ENCODE data around the gene UCKL1. TPM values are rescaled to one million over a fixed set of nuclear protein-coding genes. Genes with fewer than 3 reads are reported as not detected.

UCKL1 gene
- polyA plus RNA-seq, 3 donors, result 10.9 to 65.8 (median 14.5) TPM

GRCh38 chr20:63958471-63958870, 2.3 kb upstream of the UCKL1 start:
- Mint-ChIP-seq H3K27ac (no peak overlapping the region), H3K27me3 (ENCODE audit: low read depth in 3 of 3) (peaks cover 0 to 5% (median 2%) of the 10 kb centered on the region in 3 donors), H3K36me3 (peaks cover 9 to 11% of the 10 kb centered on the region in 2 donors), H3K4me3 (peak overlapping the region in 1 of 2 donors; percentile 37), H3K9me3 (no peaks in the 10 kb centered on the region), H3K4me1 (peaks cover 25% of the 10 kb centered on the region)
- H3K27me3 ChIP-seq (ENCODE audit: control insufficient read depth in 2 of 2, insufficient read depth in 2 of 2, low read length in 2 of 2), result no peaks in the 10 kb centered on the region
- H3K4me1 ChIP-seq (ENCODE audit: control insufficient read depth in 1 of 2, insufficient read depth in 2 of 2, low read length in 2 of 2), result peaks cover 24 to 39% of the 10 kb centered on the region in 2 donors
- H3K4me3 ChIP-seq (replicated peaks in 1 of 3; ENCODE audit: low read depth in 2 of 3, low read length in 3 of 3), result no peak overlapping the region
- WGBS (ENCODE audit: insufficient coverage), result 75% methylated on average over 4 of the region's 4 CpGs
- intact Hi-C loops (cut with micrococcal nuclease), result loop anchor here in 1 of 2 donors (5.0 kb wide), 2 partner anchors 61 to 251 kb away; partner anchors contain the start of genes ARFRP1, DNAJC5 and ZGPAT
- TF ChIP-seq, protein P1, sequence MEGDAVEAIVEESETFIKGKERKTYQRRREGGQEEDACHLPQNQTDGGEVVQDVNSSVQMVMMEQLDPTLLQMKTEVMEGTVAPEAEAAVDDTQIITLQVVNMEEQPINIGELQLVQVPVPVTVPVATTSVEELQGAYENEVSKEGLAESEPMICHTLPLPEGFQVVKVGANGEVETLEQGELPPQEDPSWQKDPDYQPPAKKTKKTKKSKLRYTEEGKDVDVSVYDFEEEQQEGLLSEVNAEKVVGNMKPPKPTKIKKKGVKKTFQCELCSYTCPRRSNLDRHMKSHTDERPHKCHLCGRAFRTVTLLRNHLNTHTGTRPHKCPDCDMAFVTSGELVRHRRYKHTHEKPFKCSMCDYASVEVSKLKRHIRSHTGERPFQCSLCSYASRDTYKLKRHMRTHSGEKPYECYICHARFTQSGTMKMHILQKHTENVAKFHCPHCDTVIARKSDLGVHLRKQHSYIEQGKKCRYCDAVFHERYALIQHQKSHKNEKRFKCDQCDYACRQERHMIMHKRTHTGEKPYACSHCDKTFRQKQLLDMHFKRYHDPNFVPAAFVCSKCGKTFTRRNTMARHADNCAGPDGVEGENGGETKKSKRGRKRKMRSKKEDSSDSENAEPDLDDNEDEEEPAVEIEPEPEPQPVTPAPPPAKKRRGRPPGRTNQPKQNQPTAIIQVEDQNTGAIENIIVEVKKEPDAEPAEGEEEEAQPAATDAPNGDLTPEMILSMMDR (IDR thresholded peaks at IDR 0.05), result no peak
- no peak overlapping the region for H3K27ac ChIP-seq (ENCODE audit: low read depth in 1 of 2, low read length in 2 of 2)
- no peak overlapping the region for H3K9ac ChIP-seq (ENCODE audit: insufficient read depth, low read length, poor library complexity, severe bottlenecking)
- H3K36me3 ChIP-seq (replicated peaks in 1 of 2; ENCODE audit: control insufficient read depth in 1 of 2, insufficient read depth in 2 of 2, low read length in 2 of 2), result peaks cover 4 to 11% of the 10 kb centered on the region in 2 donors
- H4K20me1 ChIP-seq (ENCODE audit: insufficient read depth, low read length), result peaks cover 26% of the 10 kb centered on the region
- H3K79me2 ChIP-seq (ENCODE audit: insufficient read depth, low read length), result peaks cover 27% of the 10 kb centered on the region
- H3K9me3 ChIP-seq (replicated peaks in 1 of 2; ENCODE audit: control insufficient read depth in 1 of 2, insufficient read depth in 1 of 2, low read length in 2 of 2), result no peaks in the 10 kb centered on the region
- no peak overlapping the region for H2AFZ ChIP-seq (ENCODE audit: insufficient read depth, low read depth, low read length, poor library complexity, severe bottlenecking)
- no peak for DNase-seq
- H3K4me2 ChIP-seq (replicated peaks; ENCODE audit: extremely low read depth, low read length, poor library complexity, severe bottlenecking), result no peak overlapping the region

GRCh38 chr20:63957690-63958441, 1.6 kb upstream of the UCKL1 start:
- peak overlapping the region in 1 of 2 donors; percentile 37 for H3K4me3 Mint-ChIP-seq
- H3K36me3 ChIP-seq (replicated peaks in 1 of 2; ENCODE audit: control insufficient read depth in 1 of 2, insufficient read depth in 2 of 2, low read length in 2 of 2), result peaks cover 4 to 11% of the 10 kb centered on the region in 2 donors
- no CpG with 5 or more reads among the region's 13 CpGs for WGBS (ENCODE audit: insufficient coverage)
- H3K4me2 ChIP-seq (replicated peaks; ENCODE audit: extremely low read depth, low read length, poor library complexity, severe bottlenecking), result no peak overlapping the region
- H3K4me3 ChIP-seq (replicated peaks in 1 of 3; ENCODE audit: low read depth in 2 of 3, low read length in 3 of 3), result no peak overlapping the region
- peaks cover 24 to 39% of the 10 kb centered on the region in 2 donors for H3K4me1 ChIP-seq (ENCODE audit: control insufficient read depth in 1 of 2, insufficient read depth in 2 of 2, low read length in 2 of 2)
- peaks cover 0 to 5% (median 2%) of the 10 kb centered on the region in 3 donors for H3K27me3 Mint-ChIP-seq (ENCODE audit: low read depth in 3 of 3)
- no peak for DNase-seq
- TF ChIP-seq, protein P1 (IDR thresholded peaks at IDR 0.05), result no peak
- H3K79me2 ChIP-seq (ENCODE audit: insufficient read depth, low read length), result peaks cover 32% of the 10 kb centered on the region
- no peaks in the 10 kb centered on the region for H3K9me3 Mint-ChIP-seq
- H4K20me1 ChIP-seq (ENCODE audit: insufficient read depth, low read length), result peaks cover 32% of the 10 kb centered on the region
- intact Hi-C loops (cut with micrococcal nuclease), result loop anchor here in 1 of 2 donors (2.0 to 5.0 kb wide), 3 partner anchors 61 to 251 kb away; partner anchors contain the start of genes ARFRP1, DNAJC5, TCEA2 and ZGPAT
- no peaks in the 10 kb centered on the region for H3K27me3 ChIP-seq (ENCODE audit: control insufficient read depth in 2 of 2, insufficient read depth in 2 of 2, low read length in 2 of 2)
- H3K9ac ChIP-seq (ENCODE audit: insufficient read depth, low read length, poor library complexity, severe bottlenecking), result no peak overlapping the region
- H3K36me3 Mint-ChIP-seq, result peaks cover 9 to 10% of the 10 kb centered on the region in 2 donors
- no peak overlapping the region for H2AFZ ChIP-seq (ENCODE audit: insufficient read depth, low read depth, low read length, poor library complexity, severe bottlenecking)
- H3K27ac ChIP-seq (ENCODE audit: low read depth in 1 of 2, low read length in 2 of 2), result no peak overlapping the region
- no peak overlapping the region for H3K27ac Mint-ChIP-seq
- no peaks in the 10 kb centered on the region for H3K9me3 ChIP-seq (replicated peaks in 1 of 2; ENCODE audit: control insufficient read depth in 1 of 2, insufficient read depth in 1 of 2, low read length in 2 of 2)
- H3K4me1 Mint-ChIP-seq, result peaks cover 28% of the 10 kb centered on the region
